MM.1S (cell line): ENCODE data around the gene TATDN2.

Experiments
- DNase-seq: peaks from one replicate; pipeline ENCODE4 v3.0.0-alpha.2; 2015
- H2AFZ ChIP-seq: fragments of 300-600 bp; sonication (generic); 2 replicates; pipeline ENCODE4 v1.6.0; 2016; ENCODE audit warnings: antibody characterized with exemption, low read length
- H3F3A ChIP-seq: fragments of 300-600 bp; sonication (generic); 2 replicates; pipeline ENCODE4 v1.6.1; 2016; ENCODE audit warnings: mild to moderate bottlenecking, antibody characterized with exemption, low read length, moderate library complexity, mixed read lengths; ENCODE audit not compliant: insufficient read depth
- H3K27ac ChIP-seq: fragments of 300-600 bp; sonication (generic); 2 replicates; pipeline ENCODE4 v1.5.1; 2016; ENCODE audit warnings: mild to moderate bottlenecking, low read length
- H3K27me3 ChIP-seq: fragments of 300-600 bp; sonication (generic); replicated peaks from 2 replicates; pipeline ENCODE4 v1.6.0; 2016; ENCODE audit warnings: low read length; ENCODE audit not compliant: insufficient read depth
- H3K36me3 ChIP-seq: fragments of 300-600 bp; sonication (generic); replicated peaks from 2 replicates; pipeline ENCODE4 v1.6.1; 2016; ENCODE audit warnings: mild to moderate bottlenecking, low read length, mixed read lengths; ENCODE audit not compliant: insufficient read depth
- H3K4me1 ChIP-seq: fragments of 300-600 bp; sonication (generic); 2 replicates; pipeline ENCODE4 v1.6.1; 2016; ENCODE audit warnings: low read length, mixed read lengths
- H3K4me2 ChIP-seq: fragments of 300-600 bp; sonication (generic); 2 replicates; pipeline ENCODE4 v1.6.0; 2016; ENCODE audit warnings: low read depth, low read length
- H3K4me3 ChIP-seq: fragments of 300-600 bp; sonication (generic); 2 replicates; pipeline ENCODE4 v1.5.1; 2016; ENCODE audit warnings: low read length, mixed read lengths
- H3K79me2 ChIP-seq: fragments of 300-600 bp; sonication (generic); 2 replicates; pipeline ENCODE4 v1.6.1; 2016; ENCODE audit warnings: mixed run types, low read length, mixed read lengths
- H3K9ac ChIP-seq: fragments of 300-600 bp; sonication (generic); 2 replicates; pipeline ENCODE4 v1.6.1; 2016; ENCODE audit warnings: low read length, mixed read lengths
- H3K9me2 ChIP-seq: fragments of 300-600 bp; sonication (generic); replicated peaks from 2 replicates; pipeline ENCODE4 v1.6.1; 2016; ENCODE audit warnings: mild to moderate bottlenecking, low read length, mixed read lengths; ENCODE audit not compliant: insufficient read depth
- H3K9me3 ChIP-seq: fragments of 300-600 bp; sonication (generic); replicated peaks from 2 replicates; pipeline ENCODE4 v1.6.1; 2016; ENCODE audit warnings: mild to moderate bottlenecking, low read length, mixed read lengths; ENCODE audit not compliant: insufficient read depth
- H4K20me1 ChIP-seq: fragments of 300-600 bp; sonication (generic); 2 replicates; pipeline ENCODE4 v1.6.1; 2016; ENCODE audit warnings: mild to moderate bottlenecking, low read length, moderate library complexity, mixed read lengths; ENCODE audit not compliant: insufficient read depth
- CTCF ChIP-seq: fragments of 300-600 bp; sonication (generic); IDR thresholded peaks from 2 replicates; pipeline ENCODE4 v1.5.1; 2016; ENCODE audit warnings: antibody characterized with exemption, low read length, mixed read lengths
- EZH2 ChIP-seq: fragments of 300-600 bp; sonication (generic); optimal IDR thresholded peaks from 2 replicates; pipeline ENCODE3; 2017; ENCODE audit warnings: low read depth, mild to moderate bottlenecking, antibody characterized with exemption, low read length, mixed read lengths
- EZH2phosphoT487 ChIP-seq: fragments of 300-600 bp; sonication (generic); IDR thresholded peaks from 2 replicates; pipeline ENCODE4 v1.6.1; 2018; ENCODE audit warnings: antibody characterized with exemption, low read length

Gene TATDN2

GRCh38 chr3:10273702-10274305 lies 25.5 kb downstream of the TATDN2 start:
- DNase-seq: no peak
- Histone ChIP-seq H3K79me2 (peaks cover 85% of the 10 kb centered on the region), H3F3A (peaks cover 7% of the 10 kb centered on the region), H3K9ac (no peak overlapping the region), H3K9me3 (no peaks in the 10 kb centered on the region), H3K4me3 (no peak overlapping the region), H4K20me1 (peaks cover 7% of the 10 kb centered on the region; the same call in 1 of the 2 replicates), H3K4me2 (peak overlapping the region; percentile 26; the same call in 1 of the 2 replicates), H2AFZ (no peak overlapping the region), H3K9me2 (no peaks in the 10 kb centered on the region), H3K4me1 (peaks cover 18% of the 10 kb centered on the region), H3K27ac (no peak overlapping the region; the same call in 1 of the 2 replicates), H3K36me3 (peaks cover 8% of the 10 kb centered on the region), H3K27me3 (no peaks in the 10 kb centered on the region)
- TF ChIP-seq CTCF (no peak), EZH2 (no peak), EZH2phosphoT487 (no peak)

GRCh38 chr3:10274601-10275000 lies 26.3 kb downstream of the TATDN2 start:
- no peak overlapping the region; the same call in 1 of the 2 replicates for H3K27ac ChIP-seq
- H3K36me3 ChIP-seq: peaks cover 4% of the 10 kb centered on the region; the same call in 1 of the 2 replicates
- H3K4me3 ChIP-seq: no peak overlapping the region
- peaks cover 77% of the 10 kb centered on the region for H3K79me2 ChIP-seq
- no peak overlapping the region for H2AFZ ChIP-seq
- no peaks in the 10 kb centered on the region for H3K27me3 ChIP-seq
- TF ChIP-seq CTCF (no peak), EZH2phosphoT487 (no peak), EZH2 (no peak)
- no peak overlapping the region for H3K9ac ChIP-seq
- H3K4me2 ChIP-seq: peak overlapping the region; percentile 26; the same call in 1 of the 2 replicates
- H3K9me2 ChIP-seq: no peaks in the 10 kb centered on the region
- H3K4me1 ChIP-seq: peaks cover 18% of the 10 kb centered on the region
- no peaks in the 10 kb centered on the region for H3K9me3 ChIP-seq
- peaks cover 7% of the 10 kb centered on the region; the same call in 1 of the 2 replicates for H4K20me1 ChIP-seq
- peak; percentile 13 for DNase-seq
- H3F3A ChIP-seq: peaks cover 7% of the 10 kb centered on the region

- H3K9me3 ChIP-seq: no peaks in the 10 kb centered on the region
- no peak overlapping the region for H3K9ac ChIP-seq
- no peak overlapping the region for H3K27ac ChIP-seq
- H3K9me2 ChIP-seq: no peaks in the 10 kb centered on the region
- H3K27me3 ChIP-seq: no peaks in the 10 kb centered on the region
- H3F3A ChIP-seq: peaks cover 7% of the 10 kb centered on the region
- no peak overlapping the region for H2AFZ ChIP-seq
- no peak for DNase-seq
- H4K20me1 ChIP-seq: peaks cover 7% of the 10 kb centered on the region; the same call in 1 of the 2 replicates
- no peaks in the 10 kb centered on the region; the same call in 1 of the 2 replicates for H3K36me3 ChIP-seq
- H3K4me3 ChIP-seq: no peak overlapping the region
- no peak overlapping the region for H3K4me2 ChIP-seq
- TF ChIP-seq EZH2phosphoT487: no peak
- TF ChIP-seq EZH2: no peak
- TF ChIP-seq CTCF: no peak
- peaks cover 52% of the 10 kb centered on the region for H3K79me2 ChIP-seq
- H3K4me1 ChIP-seq: peaks cover 18% of the 10 kb centered on the region
These were observed 28.9 kb downstream of the TATDN2 start for GRCh38 chr3:10277115-10277625.
